Measurements from ENCODE around the gene ABCD3. TPM values are rescaled to one million over a fixed set of nuclear protein-coding genes. Genes with fewer than 3 reads are reported as not detected.
"Not testable (repeated sequence)": the region's sequence is repeated elsewhere in the genome, so short reads cannot be mapped to it uniquely, and the experiment has no call there.

ABCD3 gene
- total and polyA plus RNA-seq, 5 donors = 24.4 to 62.0 (median 55.8) TPM

DNA sequence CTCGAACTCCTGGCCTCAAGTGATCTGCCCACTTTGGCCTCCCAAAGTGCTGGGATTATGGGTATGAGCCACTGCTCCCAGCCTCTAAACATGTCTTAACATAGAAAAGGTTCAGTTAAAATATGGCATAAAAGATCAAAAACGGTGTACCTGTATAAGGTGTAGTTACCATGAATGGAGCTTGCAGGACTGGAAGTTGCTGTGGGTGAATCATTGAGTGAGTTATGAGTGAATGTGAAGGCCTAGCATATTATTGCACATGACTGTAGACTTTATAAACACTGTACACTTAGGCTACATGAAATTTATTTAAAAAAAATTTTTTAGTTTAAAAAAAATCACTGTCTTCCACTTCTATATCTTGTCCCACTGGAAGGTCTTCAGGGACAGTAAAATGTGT, 15.7 kb downstream of the ABCD3 start:
- no peak for ATAC-seq
- no peak for DNase-seq
- Histone ChIP-seq H3K4me1 (ENCODE audit: control insufficient read depth, insufficient read depth, low read length) (no peaks in the 10 kb centered on the region), H3K27ac (ENCODE audit: low read length) (no peak overlapping the region), H3K27me3 (ENCODE audit: control insufficient read depth, insufficient read depth) (no peaks in the 10 kb centered on the region), H3K9me3 (ENCODE audit: control insufficient read depth, low read length) (no peaks in the 10 kb centered on the region), H3K4me3 (ENCODE audit: low read length) (no peak overlapping the region)
- WGBS = 97% methylated on average over 2 of the region's 2 CpGs
- intact Hi-C loops (cut with DNase I) = no loop called here

DNA sequence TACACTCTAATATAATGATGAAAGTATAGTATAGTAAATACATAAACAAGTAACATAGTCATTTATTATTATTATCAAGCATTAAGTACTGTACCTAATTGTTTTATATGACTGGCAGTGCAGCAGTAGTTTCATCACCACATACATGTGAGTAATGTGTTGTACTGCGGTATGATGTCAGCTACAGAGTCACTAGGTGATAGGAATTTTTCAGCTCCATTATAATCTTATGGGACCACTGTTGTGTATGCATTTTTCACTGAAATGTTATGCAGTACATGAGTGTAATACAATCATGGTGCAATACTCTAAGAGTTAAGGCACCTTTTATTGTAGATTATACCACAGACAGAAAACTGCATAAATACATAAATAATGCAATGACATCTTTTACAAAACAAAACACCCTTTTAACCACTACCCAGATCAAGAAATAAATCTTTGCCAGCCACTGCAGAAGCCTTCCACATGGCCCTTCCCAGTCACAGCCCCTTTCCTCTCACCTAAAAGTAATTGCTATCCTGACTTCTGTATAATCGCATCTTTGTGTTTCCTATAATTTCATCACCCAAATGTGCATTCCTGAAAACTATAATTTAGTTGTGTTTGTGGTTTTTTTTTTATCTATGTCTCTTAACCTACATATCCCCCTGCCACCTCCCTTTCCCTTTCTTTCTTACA, 16.3 kb downstream of the ABCD3 start:
- WGBS = 89% methylated on average over 2 of the region's 2 CpGs
- intact Hi-C loops (cut with DNase I) = no loop called here
- DNase-seq (no peak), ATAC-seq (no peak)
- no peaks in the 10 kb centered on the region for H3K27me3 ChIP-seq (ENCODE audit: control insufficient read depth, insufficient read depth)
- no peaks in the 10 kb centered on the region for H3K9me3 ChIP-seq (ENCODE audit: control insufficient read depth, low read length)
- no peaks in the 10 kb centered on the region for H3K4me1 ChIP-seq (ENCODE audit: control insufficient read depth, insufficient read depth, low read length)
- no peak overlapping the region for H3K4me3 ChIP-seq (ENCODE audit: low read length)
- H3K27ac ChIP-seq (ENCODE audit: low read length) = no peak overlapping the region

DNA sequence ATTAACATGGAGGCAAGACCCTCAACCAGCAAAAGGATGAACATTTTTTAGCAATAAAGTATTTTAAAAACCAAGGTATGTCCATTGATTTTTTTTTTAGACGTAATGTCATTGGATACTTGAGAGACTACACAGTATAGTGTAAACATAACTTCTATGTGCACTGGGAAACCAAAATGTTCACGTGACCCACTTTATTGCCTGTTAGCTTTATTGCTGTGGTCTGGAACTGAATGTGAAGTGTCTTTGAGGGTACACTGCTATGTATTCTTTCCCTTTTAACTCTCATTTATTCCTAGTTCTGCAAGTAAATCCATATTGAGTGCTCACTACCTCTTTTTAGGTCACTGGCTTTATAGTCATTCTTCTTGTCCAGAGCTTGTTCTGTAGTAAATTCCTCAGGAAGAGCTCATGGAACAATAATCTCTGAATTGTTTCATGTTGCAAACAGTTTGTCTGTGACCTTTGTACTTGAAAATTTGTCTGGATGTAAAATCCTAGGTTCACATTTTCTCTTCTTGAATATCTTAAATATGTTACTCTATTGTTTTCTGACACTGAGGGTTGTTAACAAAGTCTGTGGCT, 20.6 kb downstream of the ABCD3 start:
- H3K4me1 ChIP-seq (ENCODE audit: control insufficient read depth, insufficient read depth, low read length) = peaks cover 1% of the 10 kb centered on the region
- no peaks in the 10 kb centered on the region for H3K27me3 ChIP-seq (ENCODE audit: control insufficient read depth, insufficient read depth)
- no peak overlapping the region for H3K27ac ChIP-seq (ENCODE audit: low read length)
- no peaks in the 10 kb centered on the region for H3K9me3 ChIP-seq (ENCODE audit: control insufficient read depth, low read length)
- 96% methylated on average over 2 of the region's 2 CpGs for WGBS
- ATAC-seq = no peak
- DNase-seq = no peak
- intact Hi-C loops (cut with DNase I) = no loop called here
- H3K4me3 ChIP-seq (ENCODE audit: low read length) = no peak overlapping the region

DNA sequence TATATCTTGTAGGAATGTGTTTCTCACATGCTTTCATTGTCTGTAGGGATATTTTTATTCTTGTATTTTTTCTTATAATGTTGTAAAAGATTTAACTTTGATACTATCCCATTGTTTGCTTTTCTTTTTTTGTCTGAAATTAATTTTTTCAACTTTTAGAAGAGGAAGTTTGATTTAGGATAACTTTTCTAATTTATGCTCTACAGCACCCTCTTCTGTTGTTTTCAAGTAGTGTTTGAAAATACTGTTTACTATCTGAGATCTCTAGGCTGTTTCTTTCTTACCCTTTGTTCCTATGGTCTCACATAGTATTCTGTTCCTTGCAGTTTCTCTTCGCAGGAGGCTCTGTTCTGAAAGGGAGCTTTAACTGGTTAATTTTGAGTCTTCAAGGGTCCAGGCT, 21.9 kb downstream of the ABCD3 start:
- no peak for ATAC-seq
- Histone ChIP-seq H3K27me3 (ENCODE audit: control insufficient read depth, insufficient read depth) (no peaks in the 10 kb centered on the region), H3K27ac (ENCODE audit: low read length) (no peak overlapping the region), H3K4me1 (ENCODE audit: control insufficient read depth, insufficient read depth, low read length) (peaks cover 1% of the 10 kb centered on the region), H3K4me3 (ENCODE audit: low read length) (no peak overlapping the region), H3K9me3 (ENCODE audit: control insufficient read depth, low read length) (no peaks in the 10 kb centered on the region)
- WGBS = 96% methylated on average over 1 of the region's 1 CpG
- intact Hi-C loops (cut with DNase I) = no loop called here
- no peak for DNase-seq

DNA sequence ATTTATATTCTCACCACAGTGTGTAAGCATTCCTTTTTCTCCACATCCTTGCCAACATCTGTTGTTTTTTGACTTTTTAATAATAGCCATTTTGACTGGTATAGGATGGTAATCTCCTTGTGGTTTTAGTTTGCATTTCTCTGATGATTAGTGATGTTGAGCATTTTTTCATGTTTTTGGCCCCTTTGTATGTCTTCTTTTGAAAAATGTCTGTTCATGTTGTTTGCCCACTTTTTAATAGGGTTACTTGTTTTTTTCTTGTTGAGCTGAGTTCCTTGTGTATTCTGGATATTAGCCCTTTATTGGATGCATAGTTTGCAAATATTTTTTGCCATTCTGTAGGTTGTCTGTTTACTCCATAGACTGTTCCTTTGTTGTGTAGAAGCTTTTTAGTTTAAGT, 24.9 kb downstream of the ABCD3 start:
- DNase-seq; H3K4me1 ChIP-seq (ENCODE audit: control insufficient read depth, insufficient read depth, low read length); H3K27me3 ChIP-seq (ENCODE audit: control insufficient read depth, insufficient read depth); intact Hi-C loops (cut with DNase I); ATAC-seq; H3K27ac ChIP-seq (ENCODE audit: low read length); H3K4me3 ChIP-seq (ENCODE audit: low read length); H3K9me3 ChIP-seq (ENCODE audit: control insufficient read depth, low read length): not testable (repeated sequence)

DNA sequence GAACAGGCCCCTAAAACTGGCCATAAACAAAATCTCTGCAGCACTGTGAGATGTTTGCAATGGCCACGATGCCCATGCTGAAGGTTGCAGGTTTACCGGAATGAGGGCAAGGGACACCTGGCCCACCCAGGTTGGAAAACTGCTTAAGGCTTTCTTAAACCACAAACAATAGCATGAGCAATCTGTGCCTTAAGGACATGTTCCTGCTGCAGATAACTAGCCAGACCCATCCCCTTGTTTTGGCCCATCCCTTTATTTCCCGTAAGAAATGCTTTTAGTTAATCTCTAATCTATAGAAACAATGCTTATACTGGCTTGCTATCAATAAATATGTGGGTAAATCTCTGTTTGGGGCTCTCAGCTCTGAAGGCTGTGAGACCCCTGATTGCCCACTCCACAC, 26.6 kb downstream of the ABCD3 start:
- ATAC-seq; DNase-seq; H3K9me3 ChIP-seq (ENCODE audit: control insufficient read depth, low read length); H3K4me3 ChIP-seq (ENCODE audit: low read length); intact Hi-C loops (cut with DNase I); H3K27me3 ChIP-seq (ENCODE audit: control insufficient read depth, insufficient read depth); H3K4me1 ChIP-seq (ENCODE audit: control insufficient read depth, insufficient read depth, low read length); H3K27ac ChIP-seq (ENCODE audit: low read length): not testable (repeated sequence)
- WGBS = 65% methylated on average over 3 of the region's 3 CpGs

DNA sequence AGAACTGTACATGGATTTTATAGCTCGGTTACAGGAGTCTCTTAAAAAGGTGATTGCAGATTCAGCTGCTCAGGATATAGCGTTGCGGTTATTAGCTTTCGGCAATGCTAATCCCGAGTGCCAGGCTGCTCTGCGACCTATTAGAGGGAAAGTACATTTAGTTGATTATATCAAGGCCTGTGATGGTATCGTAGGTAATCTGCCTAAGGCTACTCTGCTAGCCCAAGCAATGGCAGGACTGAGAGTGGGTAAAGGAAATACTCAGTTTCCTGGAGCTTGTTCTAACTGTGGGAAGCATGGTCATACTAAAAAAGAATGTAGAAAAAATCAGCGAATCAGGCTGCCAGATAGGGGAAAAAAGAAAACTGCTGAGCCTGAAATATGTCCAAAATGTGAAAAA, 27.5 kb downstream of the ABCD3 start:
- H3K4me1 ChIP-seq (ENCODE audit: control insufficient read depth, insufficient read depth, low read length); H3K27me3 ChIP-seq (ENCODE audit: control insufficient read depth, insufficient read depth); H3K4me3 ChIP-seq (ENCODE audit: low read length); H3K27ac ChIP-seq (ENCODE audit: low read length); DNase-seq; intact Hi-C loops (cut with DNase I); ATAC-seq; H3K9me3 ChIP-seq (ENCODE audit: control insufficient read depth, low read length): not testable (repeated sequence)
- WGBS = 98% methylated on average over 8 of the region's 8 CpGs

DNA sequence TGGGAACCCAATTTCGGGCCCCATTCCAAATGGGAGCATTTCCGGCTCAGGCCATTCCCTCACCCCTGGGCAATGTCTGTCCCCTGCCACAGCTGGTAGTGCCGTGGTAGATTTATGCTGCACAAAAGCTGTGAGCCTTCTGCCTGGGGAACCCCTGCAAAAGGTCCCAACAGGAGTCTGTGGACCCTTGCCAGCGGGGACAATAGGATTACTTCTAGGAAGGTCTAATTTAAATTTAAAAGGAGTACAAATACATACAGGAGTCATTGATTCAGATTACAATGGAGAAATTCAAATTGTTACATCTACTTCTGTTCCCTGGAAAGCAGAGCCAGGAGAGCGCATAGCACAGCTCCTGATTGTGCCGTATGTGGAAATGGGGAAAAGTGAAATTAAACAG, 28.0 kb downstream of the ABCD3 start:
- H3K4me3 ChIP-seq (ENCODE audit: low read length); H3K4me1 ChIP-seq (ENCODE audit: control insufficient read depth, insufficient read depth, low read length); H3K27ac ChIP-seq (ENCODE audit: low read length); H3K9me3 ChIP-seq (ENCODE audit: control insufficient read depth, low read length); ATAC-seq; DNase-seq; H3K27me3 ChIP-seq (ENCODE audit: control insufficient read depth, insufficient read depth); intact Hi-C loops (cut with DNase I): not testable (repeated sequence)
- 95% methylated on average over 6 of the region's 6 CpGs for WGBS

DNA sequence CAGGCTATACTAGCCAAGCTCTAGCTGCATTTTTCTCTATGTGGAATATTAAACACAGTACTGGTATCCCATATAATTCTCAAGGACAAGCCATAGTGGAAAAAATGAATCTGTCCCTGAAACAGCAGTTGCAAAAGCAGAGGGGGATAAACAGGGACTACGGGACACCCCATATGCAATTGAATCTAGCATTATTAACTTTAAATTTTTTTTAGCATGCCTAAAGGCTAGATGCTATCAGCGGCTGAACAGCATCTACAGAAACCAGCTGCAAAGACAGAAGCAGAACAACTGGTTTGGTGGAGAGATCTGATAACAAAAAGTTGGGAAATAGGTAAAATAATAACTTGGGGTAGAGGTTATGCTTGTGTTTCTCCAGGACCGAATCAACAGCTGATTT, 30.6 kb downstream of the ABCD3 start:
- 98% methylated on average over 3 of the region's 3 CpGs for WGBS
- H3K4me1 ChIP-seq (ENCODE audit: control insufficient read depth, insufficient read depth, low read length); H3K4me3 ChIP-seq (ENCODE audit: low read length); ATAC-seq; intact Hi-C loops (cut with DNase I); H3K27me3 ChIP-seq (ENCODE audit: control insufficient read depth, insufficient read depth); DNase-seq; H3K27ac ChIP-seq (ENCODE audit: low read length); H3K9me3 ChIP-seq (ENCODE audit: control insufficient read depth, low read length): not testable (repeated sequence)

DNA sequence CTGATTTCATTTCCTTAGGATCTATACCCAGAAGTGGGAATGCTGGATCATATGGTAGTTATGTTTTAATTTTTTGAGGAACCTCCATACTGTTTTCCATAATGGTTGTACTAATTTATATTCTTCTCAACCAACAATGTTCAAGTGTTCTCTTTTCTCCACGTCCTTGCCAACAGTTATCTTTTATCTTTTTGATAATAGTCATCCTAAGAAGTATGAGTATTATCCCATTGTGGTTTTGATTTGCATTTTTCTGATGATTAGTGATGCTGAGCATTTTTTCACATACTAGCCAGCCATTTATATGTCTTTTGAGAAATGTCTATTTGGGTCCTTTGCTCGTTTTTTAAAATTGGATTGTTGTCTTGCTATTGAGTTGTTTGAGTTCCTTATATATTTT, 38.5 kb downstream of the ABCD3 start:
- intact Hi-C loops (cut with DNase I) = no loop called here
- ATAC-seq (no peak), DNase-seq (no peak)
- WGBS = 71% methylated on average over 2 of the region's 2 CpGs
- Histone ChIP-seq H3K27ac (ENCODE audit: low read length) (no peak overlapping the region), H3K9me3 (ENCODE audit: control insufficient read depth, low read length) (no peaks in the 10 kb centered on the region), H3K4me3 (ENCODE audit: low read length) (no peak overlapping the region), H3K4me1 (ENCODE audit: control insufficient read depth, insufficient read depth, low read length) (no peaks in the 10 kb centered on the region), H3K27me3 (ENCODE audit: control insufficient read depth, insufficient read depth) (no peaks in the 10 kb centered on the region)

DNA sequence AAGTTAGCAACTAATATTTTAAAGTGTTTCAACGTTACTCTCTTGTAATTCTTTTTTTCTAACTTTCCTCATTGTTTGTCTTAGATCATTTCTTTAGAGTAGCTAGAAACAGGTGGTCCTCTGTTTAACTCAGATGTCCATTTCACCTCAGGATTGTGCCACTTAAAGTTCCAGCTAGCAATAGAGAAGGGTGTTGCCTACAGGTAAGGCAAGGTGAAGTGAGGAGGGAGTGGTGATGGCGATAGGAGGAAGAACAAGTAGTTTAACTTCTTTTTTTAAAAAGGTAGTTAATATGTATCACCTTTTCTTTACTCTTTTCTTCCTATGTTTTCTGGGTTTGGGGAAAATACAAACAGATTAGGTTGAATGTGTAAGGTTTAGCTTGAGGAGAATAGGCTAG, 44.4 kb downstream of the ABCD3 start:
- H3K4me1 ChIP-seq (ENCODE audit: control insufficient read depth, insufficient read depth, low read length) = peaks cover 1% of the 10 kb centered on the region
- no peaks in the 10 kb centered on the region for H3K9me3 ChIP-seq (ENCODE audit: control insufficient read depth, low read length)
- ATAC-seq (no peak), DNase-seq (no peak)
- no peaks in the 10 kb centered on the region for H3K27me3 ChIP-seq (ENCODE audit: control insufficient read depth, insufficient read depth)
- no peak overlapping the region for H3K4me3 ChIP-seq (ENCODE audit: low read length)
- no peak overlapping the region for H3K27ac ChIP-seq (ENCODE audit: low read length)
- 91% methylated on average over 2 of the region's 2 CpGs for WGBS
- intact Hi-C loops (cut with DNase I) = loop anchor here in 1 of 4 donors (10.0 kb wide), 1 partner anchor 418 kb away; no protein-coding TSS in a partner anchor

Data from right cardiac atrium (tissue), 5 donors.